ENCODE measurements around the gene IHH.

Gene IHH

DNA sequence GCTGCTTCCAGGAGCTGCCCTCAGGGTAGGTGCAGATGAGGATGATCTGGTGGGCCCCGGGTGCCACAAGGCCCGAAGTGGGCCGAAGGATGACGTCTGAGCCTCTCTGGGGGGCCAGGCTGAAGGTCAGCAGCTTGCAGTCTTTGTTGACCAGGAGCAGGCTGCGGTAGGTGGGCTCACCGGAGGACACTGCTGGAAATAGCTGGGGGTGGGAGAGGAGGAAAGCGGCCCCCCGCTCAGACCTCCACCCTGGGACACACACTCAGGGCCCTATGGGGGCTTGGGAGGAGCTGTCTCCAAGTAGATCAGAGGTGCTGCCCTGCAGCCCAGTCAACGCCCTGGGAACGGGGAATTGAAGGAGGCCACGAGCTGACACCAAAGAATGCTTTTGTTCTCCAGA is 36.7 kb downstream of the IHH start:
- peaks cover 43% of the 10 kb centered on the region for H3K27me3 ChIP-seq (ENCODE audit: insufficient read depth, low read depth)
- no peaks in the 10 kb centered on the region for H3K4me1 ChIP-seq (ENCODE audit: low read depth, poor library complexity, severe bottlenecking)
- no peak overlapping the region for H3K4me2 ChIP-seq
- H3K27ac ChIP-seq = no peak overlapping the region
- no peak overlapping the region for H3K4me3 ChIP-seq (IDR thresholded peaks at IDR 0.05; ENCODE audit: insufficient read depth, low read depth, low read length)
- no peaks in the 10 kb centered on the region for H3K36me3 ChIP-seq (ENCODE audit: insufficient read depth)
- no peaks in the 10 kb centered on the region for H3K79me2 ChIP-seq (ENCODE audit: insufficient read depth, low read depth)
- TF ChIP-seq, protein P1, sequence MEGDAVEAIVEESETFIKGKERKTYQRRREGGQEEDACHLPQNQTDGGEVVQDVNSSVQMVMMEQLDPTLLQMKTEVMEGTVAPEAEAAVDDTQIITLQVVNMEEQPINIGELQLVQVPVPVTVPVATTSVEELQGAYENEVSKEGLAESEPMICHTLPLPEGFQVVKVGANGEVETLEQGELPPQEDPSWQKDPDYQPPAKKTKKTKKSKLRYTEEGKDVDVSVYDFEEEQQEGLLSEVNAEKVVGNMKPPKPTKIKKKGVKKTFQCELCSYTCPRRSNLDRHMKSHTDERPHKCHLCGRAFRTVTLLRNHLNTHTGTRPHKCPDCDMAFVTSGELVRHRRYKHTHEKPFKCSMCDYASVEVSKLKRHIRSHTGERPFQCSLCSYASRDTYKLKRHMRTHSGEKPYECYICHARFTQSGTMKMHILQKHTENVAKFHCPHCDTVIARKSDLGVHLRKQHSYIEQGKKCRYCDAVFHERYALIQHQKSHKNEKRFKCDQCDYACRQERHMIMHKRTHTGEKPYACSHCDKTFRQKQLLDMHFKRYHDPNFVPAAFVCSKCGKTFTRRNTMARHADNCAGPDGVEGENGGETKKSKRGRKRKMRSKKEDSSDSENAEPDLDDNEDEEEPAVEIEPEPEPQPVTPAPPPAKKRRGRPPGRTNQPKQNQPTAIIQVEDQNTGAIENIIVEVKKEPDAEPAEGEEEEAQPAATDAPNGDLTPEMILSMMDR (conservative IDR thresholded peaks at IDR 0.05; ENCODE audit: low read depth, low read length) = no peak
- no peak overlapping the region for H3K9ac ChIP-seq
- no peak overlapping the region for H2AFZ ChIP-seq (ENCODE audit: low read depth)
- H4K20me1 ChIP-seq (ENCODE audit: insufficient read depth) = no peaks in the 10 kb centered on the region

DNA sequence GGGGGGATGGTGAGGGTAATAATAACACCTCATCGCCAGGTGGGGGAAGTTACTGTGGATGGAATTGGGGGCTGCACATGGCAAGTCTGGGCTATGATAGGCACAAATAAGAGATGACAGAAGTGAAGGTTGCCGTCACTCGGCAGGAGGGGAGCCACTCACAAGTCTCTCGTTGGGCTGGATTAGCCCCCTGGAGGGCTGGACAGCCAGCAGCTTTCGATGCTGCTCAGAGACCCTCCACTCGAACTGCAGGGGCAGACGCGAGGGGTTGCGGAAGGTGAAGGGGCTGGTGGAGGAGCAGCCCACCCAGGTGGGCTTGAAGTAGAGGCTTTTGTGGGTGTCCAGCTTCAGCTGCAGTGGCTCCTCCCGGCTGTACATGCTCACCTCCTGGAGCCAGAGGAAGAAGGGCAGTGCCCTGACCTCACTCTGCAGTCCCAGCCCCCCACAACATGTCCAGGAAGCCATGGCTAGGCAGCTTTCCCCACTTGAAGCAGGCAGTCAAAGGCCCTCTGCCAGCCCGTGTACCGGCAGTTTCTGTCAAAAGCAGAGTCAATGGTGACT is 37.6 kb downstream of the IHH start:
- TF ChIP-seq, protein P1 (conservative IDR thresholded peaks at IDR 0.05; ENCODE audit: low read depth, low read length) = no peak
- no peaks in the 10 kb centered on the region for H3K36me3 ChIP-seq (ENCODE audit: insufficient read depth)
- H3K27ac ChIP-seq = no peak overlapping the region
- peaks cover 42% of the 10 kb centered on the region for H3K27me3 ChIP-seq (ENCODE audit: insufficient read depth, low read depth)
- no peak overlapping the region for H3K4me2 ChIP-seq
- H2AFZ ChIP-seq (ENCODE audit: low read depth) = no peak overlapping the region
- no peak overlapping the region for H3K9ac ChIP-seq
- H3K4me3 ChIP-seq (IDR thresholded peaks at IDR 0.05; ENCODE audit: insufficient read depth, low read depth, low read length) = no peak overlapping the region
- no peaks in the 10 kb centered on the region for H3K4me1 ChIP-seq (ENCODE audit: low read depth, poor library complexity, severe bottlenecking)
- no peaks in the 10 kb centered on the region for H4K20me1 ChIP-seq (ENCODE audit: insufficient read depth)
- no peaks in the 10 kb centered on the region for H3K79me2 ChIP-seq (ENCODE audit: insufficient read depth, low read depth)

DNA sequence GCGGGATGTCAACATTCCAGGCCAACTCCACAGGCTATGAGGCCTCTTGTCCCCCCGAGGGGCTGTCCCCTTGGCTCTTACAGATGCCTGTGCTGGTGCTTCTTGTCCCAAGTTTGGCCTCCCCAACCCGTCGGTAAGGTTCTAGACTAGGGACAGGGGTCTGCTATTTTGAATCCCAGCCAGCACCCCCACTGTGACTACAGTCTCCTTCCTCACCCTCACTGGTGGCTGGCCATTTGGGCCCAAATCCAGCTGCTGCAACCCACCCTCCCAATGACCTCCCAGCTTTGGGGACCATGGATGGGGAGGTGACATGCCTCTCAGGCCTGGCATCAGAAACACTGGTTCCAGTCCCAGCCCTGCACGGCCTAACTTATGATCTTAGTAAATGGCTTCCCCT is 38.1 kb downstream of the IHH start:
- no peak overlapping the region for H2AFZ ChIP-seq (ENCODE audit: low read depth)
- TF ChIP-seq, protein P1 (conservative IDR thresholded peaks at IDR 0.05; ENCODE audit: low read depth, low read length) = no peak
- H3K4me2 ChIP-seq = no peak overlapping the region
- H3K4me3 ChIP-seq (IDR thresholded peaks at IDR 0.05; ENCODE audit: insufficient read depth, low read depth, low read length) = no peak overlapping the region
- H3K9ac ChIP-seq = no peak overlapping the region
- no peaks in the 10 kb centered on the region for H3K36me3 ChIP-seq (ENCODE audit: insufficient read depth)
- H3K4me1 ChIP-seq (ENCODE audit: low read depth, poor library complexity, severe bottlenecking) = no peaks in the 10 kb centered on the region
- no peaks in the 10 kb centered on the region for H4K20me1 ChIP-seq (ENCODE audit: insufficient read depth)
- H3K27me3 ChIP-seq (ENCODE audit: insufficient read depth, low read depth) = peaks cover 44% of the 10 kb centered on the region
- no peak overlapping the region for H3K27ac ChIP-seq
- no peaks in the 10 kb centered on the region for H3K79me2 ChIP-seq (ENCODE audit: insufficient read depth, low read depth)

DNA sequence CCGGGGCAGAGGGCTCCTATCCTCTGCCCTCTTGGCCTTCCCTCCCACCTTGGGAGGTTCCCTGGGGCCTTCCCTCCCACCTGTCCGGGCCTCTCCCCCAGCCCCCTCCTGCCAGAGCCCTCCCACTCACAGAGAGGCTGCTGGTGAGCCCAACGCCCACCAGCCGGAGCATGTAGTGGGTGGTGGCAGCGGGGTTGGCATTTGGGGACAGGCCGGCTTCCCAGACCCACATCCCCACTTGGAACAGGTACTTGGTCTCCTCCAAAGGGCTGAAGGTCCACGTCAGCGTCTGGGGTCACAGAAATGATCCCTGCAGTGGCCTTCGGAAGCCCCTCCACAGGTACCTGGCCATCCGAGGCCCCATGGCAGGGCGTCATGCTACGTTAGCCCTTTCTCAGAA is 38.7 kb downstream of the IHH start:
- Histone ChIP-seq H2AFZ (ENCODE audit: low read depth) (no peak overlapping the region), H4K20me1 (ENCODE audit: insufficient read depth) (no peaks in the 10 kb centered on the region), H3K27ac (no peak overlapping the region), H3K4me1 (ENCODE audit: low read depth, poor library complexity, severe bottlenecking) (no peaks in the 10 kb centered on the region), H3K36me3 (ENCODE audit: insufficient read depth) (no peaks in the 10 kb centered on the region), H3K4me3 (IDR thresholded peaks at IDR 0.05; ENCODE audit: insufficient read depth, low read depth, low read length) (no peak overlapping the region), H3K9ac (no peak overlapping the region), H3K4me2 (no peak overlapping the region), H3K27me3 (ENCODE audit: insufficient read depth, low read depth) (peaks cover 45% of the 10 kb centered on the region), H3K79me2 (ENCODE audit: insufficient read depth, low read depth) (no peaks in the 10 kb centered on the region)
- TF ChIP-seq, protein P1 (conservative IDR thresholded peaks at IDR 0.05; ENCODE audit: low read depth, low read length) = no peak
